Muscle of arm (tissue), 12 donors: ENCODE data around the gene VPS35L. TPM values are rescaled to one million over a fixed set of nuclear protein-coding genes. Genes with fewer than 3 reads are reported as not detected.

ENCODE experiments used
- DNase-seq: peaks from one replicate; pipeline ENCODE4 v3.0.0-alpha.2; 2013
- polyA plus RNA-seq, 12 donors: library from polyadenylated mRNA; unstranded; fragments of 120-200 nt; gene quantifications; one replicate each; pipeline ENCODE4 v1.2.1, GENCODE V29; 2013; ENCODE audit not compliant: insufficient read length in 12 of 12

The VPS35L gene
- polyA plus RNA-seq, 12 donors = 19.9 to 46.1 (median 34.7) TPM; not detected in 1

GRCh38 chr16:19588661-19589060 is 33.2 kb downstream of the VPS35L start:
- peak; percentile 46 for DNase-seq

- DNase-seq = no peak
Measured at GRCh38 chr16:19589106-19589505, 33.6 kb downstream of the VPS35L start.

GRCh38 chr16:19589771-19590302 is 34.3 kb downstream of the VPS35L start:
- peak; percentile 85 for DNase-seq

GRCh38 chr16:19595043-19595767 is 39.7 kb downstream of the VPS35L start:
- no peak for DNase-seq

- peak; percentile 20 for DNase-seq
Measured at GRCh38 chr16:19598805-19599510, 43.5 kb downstream of the VPS35L start.

GRCh38 chr16:19599968-19600716 is 44.6 kb downstream of the VPS35L start:
- DNase-seq = no peak

- DNase-seq = peak; percentile 59
Measured at GRCh38 chr16:19601083-19601976, 45.8 kb downstream of the VPS35L start.

GRCh38 chr16:19604911-19605310 is 49.4 kb downstream of the VPS35L start:
- DNase-seq = no peak

GRCh38 chr16:19605701-19606100 is 50.2 kb downstream of the VPS35L start:
- DNase-seq = no peak

- no peak for DNase-seq
Measured at GRCh38 chr16:19607616-19608280, 52.2 kb downstream of the VPS35L start.

- no peak for DNase-seq
Measured at GRCh38 chr16:19609359-19609758, 53.9 kb downstream of the VPS35L start.

- no peak for DNase-seq
Measured at GRCh38 chr16:19610200-19610599, 54.7 kb downstream of the VPS35L start.

- DNase-seq = no peak
Measured at GRCh38 chr16:19613834-19614233, 58.3 kb downstream of the VPS35L start.

GRCh38 chr16:19616241-19616640 is 60.7 kb downstream of the VPS35L start:
- DNase-seq = no peak

GRCh38 chr16:19618876-19619275 is 63.4 kb downstream of the VPS35L start:
- no peak for DNase-seq

GRCh38 chr16:19621445-19621844 is 65.9 kb downstream of the VPS35L start:
- DNase-seq = peak; percentile 53

GRCh38 chr16:19625039-19625438 is 69.5 kb downstream of the VPS35L start:
- DNase-seq = no peak

GRCh38 chr16:19636436-19637267 is 81.1 kb downstream of the VPS35L start:
- no peak for DNase-seq

- DNase-seq = no peak
Measured at GRCh38 chr16:19639986-19640421, 84.5 kb downstream of the VPS35L start.

GRCh38 chr16:19642501-19642900 is 87.0 kb downstream of the VPS35L start:
- DNase-seq = no peak
